Transverse colon (tissue), 4 donors: ENCODE measurements around the gene CDKN2B-AS1.

ENCODE experiments used
- POLR2A ChIP-seq: fragments of 450-650 bp; IDR thresholded peaks from one replicate; pipeline ENCODE4 v1.6.1; 2016; ENCODE audit warnings: antibody characterized with exemption, mild to moderate bottlenecking, moderate library complexity
- POLR2AphosphoS5 ChIP-seq, 3 donors: sonication (generic); formaldehyde crosslinking; IDR thresholded peaks; one replicate each; pipeline ENCODE4 v1.6.1; 2016; ENCODE audit warnings: antibody characterized with exemption in 3 of 3
- TF ChIP-seq, protein P1 (sequence below), 5 experiments: fragments of 200-600 bp in 3 of 5; fragments of 450-650 bp in 2 of 5; sonication (generic) in 3 of 5; IDR thresholded peaks; 1 replicate in 2 of 5; 2 replicates in 3 of 5; pipeline ENCODE4 v1.5.1; 2016 to 2017; ENCODE audit warnings: antibody characterized with exemption in 5 of 5, inconsistent platforms in 3 of 5, mild to moderate bottlenecking in 2 of 5, moderate library complexity in 1 of 5

DNA sequence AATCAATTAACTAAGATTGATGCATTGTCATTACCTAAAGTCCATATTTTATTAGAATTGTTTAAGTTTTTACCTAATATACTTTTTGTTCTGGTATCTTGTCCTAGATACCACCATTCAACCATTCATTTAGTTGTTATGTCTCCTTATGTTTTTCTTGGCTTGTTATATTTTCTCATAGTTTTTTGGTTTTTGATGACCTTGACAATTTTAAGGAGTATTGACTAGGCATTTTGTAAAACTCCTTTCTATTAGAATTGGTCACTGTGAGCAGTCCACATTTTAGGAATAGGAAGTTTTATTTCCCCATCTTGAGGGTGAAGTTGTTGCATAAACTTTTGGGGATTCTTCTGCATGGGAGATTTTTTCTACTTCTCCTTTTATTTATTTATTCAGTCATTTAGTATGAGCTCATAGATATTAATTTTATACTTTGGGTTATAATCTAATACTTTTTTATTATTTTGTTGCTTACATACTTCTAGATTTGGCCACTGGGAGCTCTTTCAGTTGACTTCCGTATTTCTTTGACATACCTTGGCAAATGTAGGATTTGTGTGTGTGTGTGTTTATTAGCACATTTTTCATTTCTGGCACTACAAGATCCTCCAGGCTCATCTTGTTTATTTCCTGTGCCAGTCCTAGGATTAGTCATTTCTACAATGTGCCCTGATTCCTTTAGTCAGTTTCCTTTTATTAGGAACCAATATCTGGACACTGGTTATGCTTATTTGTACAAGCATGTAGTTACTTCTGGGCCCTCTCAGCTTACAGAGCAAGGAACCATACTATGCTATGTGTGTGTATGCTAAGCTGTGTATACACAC lies 149.4 kb downstream of the CDKN2B-AS1 start:
- TF ChIP-seq, protein P1, sequence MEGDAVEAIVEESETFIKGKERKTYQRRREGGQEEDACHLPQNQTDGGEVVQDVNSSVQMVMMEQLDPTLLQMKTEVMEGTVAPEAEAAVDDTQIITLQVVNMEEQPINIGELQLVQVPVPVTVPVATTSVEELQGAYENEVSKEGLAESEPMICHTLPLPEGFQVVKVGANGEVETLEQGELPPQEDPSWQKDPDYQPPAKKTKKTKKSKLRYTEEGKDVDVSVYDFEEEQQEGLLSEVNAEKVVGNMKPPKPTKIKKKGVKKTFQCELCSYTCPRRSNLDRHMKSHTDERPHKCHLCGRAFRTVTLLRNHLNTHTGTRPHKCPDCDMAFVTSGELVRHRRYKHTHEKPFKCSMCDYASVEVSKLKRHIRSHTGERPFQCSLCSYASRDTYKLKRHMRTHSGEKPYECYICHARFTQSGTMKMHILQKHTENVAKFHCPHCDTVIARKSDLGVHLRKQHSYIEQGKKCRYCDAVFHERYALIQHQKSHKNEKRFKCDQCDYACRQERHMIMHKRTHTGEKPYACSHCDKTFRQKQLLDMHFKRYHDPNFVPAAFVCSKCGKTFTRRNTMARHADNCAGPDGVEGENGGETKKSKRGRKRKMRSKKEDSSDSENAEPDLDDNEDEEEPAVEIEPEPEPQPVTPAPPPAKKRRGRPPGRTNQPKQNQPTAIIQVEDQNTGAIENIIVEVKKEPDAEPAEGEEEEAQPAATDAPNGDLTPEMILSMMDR (IDR thresholded peaks at IDR 0.05): no peak
- TF ChIP-seq POLR2AphosphoS5 (IDR thresholded peaks at IDR 0.05) (no peak), POLR2A (no peak)
